GM19468 (cell line): ENCODE measurements around the gene NOTCH4.
A peak's percentile ranks its signal among the peaks of the same experiment; 100 is the strongest.

Source experiments
- ATAC-seq: cut with Tn5 transposase; IDR thresholded peaks from one replicate; pipeline ENCODE4 v1.9.1; 2021; ENCODE audit warnings: mild to moderate bottlenecking, moderate library complexity, moderate number of reproducible peaks; ENCODE audit not compliant: unreplicated experiment; ENCODE audit errors: extremely low read depth

NOTCH4 gene

GRCh38 chr6:32183483-32184083 lies 40.3 kb downstream of the NOTCH4 start:
- ATAC-seq, result no peak

GRCh38 chr6:32183030-32183429 lies 40.8 kb downstream of the NOTCH4 start:
- no peak for ATAC-seq

- ATAC-seq, result no peak
Measured at GRCh38 chr6:32182555-32182981, 41.3 kb downstream of the NOTCH4 start.

GRCh38 chr6:32181915-32182529 lies 41.8 kb downstream of the NOTCH4 start:
- no peak for ATAC-seq

GRCh38 chr6:32181148-32181702 lies 42.6 kb downstream of the NOTCH4 start:
- ATAC-seq, result no peak

GRCh38 chr6:32179766-32180405 lies 44.0 kb downstream of the NOTCH4 start:
- ATAC-seq, result no peak

GRCh38 chr6:32178547-32179440 lies 45.1 kb downstream of the NOTCH4 start:
- ATAC-seq, result no peak

- peak; percentile 86 for ATAC-seq
Measured at GRCh38 chr6:32177788-32178546, 45.9 kb downstream of the NOTCH4 start, which contains the start of gene RNF5. Gene RNF5, plus strand, starts transcription at chr6:32178405. Its CDS starts 107 bp downstream, at chr6:32178512.

- no peak for ATAC-seq
Measured at GRCh38 chr6:32177183-32177787, 46.6 kb downstream of the NOTCH4 start.

- ATAC-seq, result no peak
Measured at GRCh38 chr6:32176476-32177182, 47.2 kb downstream of the NOTCH4 start.

GRCh38 chr6:32175711-32176475 lies 48.0 kb downstream of the NOTCH4 start, which contains the start of gene AGPAT1:
Gene AGPAT1, minus strand, starts transcription at chr6:32176084. Its CDS starts 4,588 bp downstream, at chr6:32171496.
- no peak for ATAC-seq

- no peak for ATAC-seq
Measured at GRCh38 chr6:32175322-32175710, 48.6 kb downstream of the NOTCH4 start.

GRCh38 chr6:32174416-32174815 lies 49.5 kb downstream of the NOTCH4 start:
- no peak for ATAC-seq

GRCh38 chr6:32173051-32173727 lies 50.7 kb downstream of the NOTCH4 start:
- ATAC-seq, result no peak

GRCh38 chr6:32171234-32171633 lies 52.6 kb downstream of the NOTCH4 start:
- no peak for ATAC-seq

GRCh38 chr6:32170294-32170693 lies 53.6 kb downstream of the NOTCH4 start:
- ATAC-seq, result no peak
